ENCODE data around the gene AGFG2. TPM values are rescaled to one million over a fixed set of nuclear protein-coding genes. Genes with fewer than 3 reads are reported as not detected.
"Not testable (repeated sequence)": the region's sequence is repeated elsewhere in the genome, so short reads cannot be mapped to it uniquely, and the experiment has no call there.

The AGFG2 gene
- total RNA-seq, 1 experiment from 2014 or later: 11.9 TPM

DNA sequence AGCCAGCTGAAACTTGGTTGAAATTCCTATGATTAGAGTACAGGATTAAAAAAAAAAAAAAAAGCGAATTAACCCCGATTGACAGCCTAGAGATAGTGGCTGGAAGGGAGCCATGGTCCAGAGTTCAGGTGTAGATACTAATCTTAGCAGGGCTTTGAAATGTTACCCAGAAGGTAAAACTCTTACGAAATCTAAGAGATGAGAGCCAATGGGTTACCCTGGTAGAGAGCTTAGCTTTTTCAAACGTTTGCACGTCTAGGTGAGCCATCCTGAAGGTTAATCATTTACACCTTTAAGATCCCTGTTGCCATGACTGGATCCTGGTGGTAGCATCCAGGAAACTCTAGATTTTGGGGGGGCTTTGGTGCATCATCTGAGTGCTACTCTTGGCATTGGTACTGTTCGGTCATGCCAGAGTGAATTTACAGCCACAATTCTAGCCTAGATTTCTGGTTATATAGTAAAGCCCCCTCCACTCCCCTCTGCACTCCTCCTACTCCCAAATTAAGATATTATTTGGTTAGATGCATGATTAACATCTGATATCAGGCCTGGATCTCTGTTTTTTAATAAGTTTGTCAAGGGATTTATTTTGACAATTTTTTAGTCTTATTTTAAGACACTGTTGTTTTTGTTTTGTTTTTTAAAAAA is 1.2 kb downstream of the AGFG2 start:
- no peaks in the 10 kb centered on the region for H3K27me3 Mint-ChIP-seq (ENCODE audit: insufficient read depth, unreplicated experiment)
- H3K27ac Mint-ChIP-seq (ENCODE audit: low read depth, unreplicated experiment): no peak overlapping the region
- no TSS peak for BruUV-seq (replicated peaks)
- intact Hi-C loops (cut with micrococcal nuclease): no loop called here
- TF ChIP-seq, protein P1, sequence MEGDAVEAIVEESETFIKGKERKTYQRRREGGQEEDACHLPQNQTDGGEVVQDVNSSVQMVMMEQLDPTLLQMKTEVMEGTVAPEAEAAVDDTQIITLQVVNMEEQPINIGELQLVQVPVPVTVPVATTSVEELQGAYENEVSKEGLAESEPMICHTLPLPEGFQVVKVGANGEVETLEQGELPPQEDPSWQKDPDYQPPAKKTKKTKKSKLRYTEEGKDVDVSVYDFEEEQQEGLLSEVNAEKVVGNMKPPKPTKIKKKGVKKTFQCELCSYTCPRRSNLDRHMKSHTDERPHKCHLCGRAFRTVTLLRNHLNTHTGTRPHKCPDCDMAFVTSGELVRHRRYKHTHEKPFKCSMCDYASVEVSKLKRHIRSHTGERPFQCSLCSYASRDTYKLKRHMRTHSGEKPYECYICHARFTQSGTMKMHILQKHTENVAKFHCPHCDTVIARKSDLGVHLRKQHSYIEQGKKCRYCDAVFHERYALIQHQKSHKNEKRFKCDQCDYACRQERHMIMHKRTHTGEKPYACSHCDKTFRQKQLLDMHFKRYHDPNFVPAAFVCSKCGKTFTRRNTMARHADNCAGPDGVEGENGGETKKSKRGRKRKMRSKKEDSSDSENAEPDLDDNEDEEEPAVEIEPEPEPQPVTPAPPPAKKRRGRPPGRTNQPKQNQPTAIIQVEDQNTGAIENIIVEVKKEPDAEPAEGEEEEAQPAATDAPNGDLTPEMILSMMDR (IDR thresholded peaks at IDR 0.05; ENCODE audit: unreplicated experiment): no peak
- H3K4me3 Mint-ChIP-seq (ENCODE audit: unreplicated experiment): peak overlapping the region; percentile 81
- no peaks in the 10 kb centered on the region for H3K9me3 Mint-ChIP-seq (ENCODE audit: unreplicated experiment)
- ChIA-PET POLR2A (interaction anchor here (0.6 to 2.6 kb wide), 9 partner anchors 14 to 67 kb away, joined by 3 to 20 read pairs (median 6); partner anchors contain the start of genes FBXO24, LRCH4 and TSC22D4), CTCF (interaction anchor here (0.6 to 1.0 kb wide), 2 partner anchors 9 to 164 kb away, joined by 3 read pairs; no protein-coding TSS in a partner anchor)
- peaks cover 41% of the 10 kb centered on the region for H3K4me1 Mint-ChIP-seq (ENCODE audit: insufficient read depth, unreplicated experiment)
- DNase-seq (ENCODE audit: unreplicated experiment): no peak
- no peaks in the 10 kb centered on the region for H3K36me3 Mint-ChIP-seq (ENCODE audit: insufficient read depth, unreplicated experiment)

DNA sequence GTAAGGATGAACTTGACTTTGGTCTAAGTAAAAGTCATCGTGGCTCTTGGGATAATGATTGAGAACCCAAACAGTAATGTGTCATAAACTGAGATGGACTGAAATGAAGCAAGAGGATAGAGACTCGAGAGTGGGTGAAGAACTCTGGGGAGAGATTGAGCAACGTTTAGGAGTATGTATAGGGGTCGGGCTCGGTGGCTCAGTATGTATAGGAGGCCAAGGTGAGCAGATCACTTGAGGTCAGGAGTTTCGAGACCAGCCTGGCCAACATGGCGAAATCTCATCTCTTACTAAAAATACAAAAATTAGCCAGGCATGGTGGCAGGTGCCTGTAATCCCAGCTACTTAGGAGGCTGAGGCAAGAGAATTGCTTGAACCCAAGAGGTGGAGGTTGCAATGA is 2.3 kb downstream of the AGFG2 start:
- BruUV-seq (replicated peaks); H3K27ac Mint-ChIP-seq (ENCODE audit: low read depth, unreplicated experiment); H3K9me3 Mint-ChIP-seq (ENCODE audit: unreplicated experiment); H3K27me3 Mint-ChIP-seq (ENCODE audit: insufficient read depth, unreplicated experiment); DNase-seq (ENCODE audit: unreplicated experiment); H3K4me3 Mint-ChIP-seq (ENCODE audit: unreplicated experiment); H3K36me3 Mint-ChIP-seq (ENCODE audit: insufficient read depth, unreplicated experiment); intact Hi-C loops (cut with micrococcal nuclease): not testable (repeated sequence)
- ChIA-PET CTCF (interaction anchor here (0.5 to 2.5 kb wide), 3 partner anchors 18 to 62 kb away, joined by 3 to 23 read pairs (median 3); partner anchors contain the start of gene TSC22D4), POLR2A (interaction anchor here (0.7 kb wide), 1 partner anchor 62 kb away, joined by 3 read pairs; the partner anchor contains the start of gene TSC22D4)
- peaks cover 52% of the 10 kb centered on the region for H3K4me1 Mint-ChIP-seq (ENCODE audit: insufficient read depth, unreplicated experiment)

DNA sequence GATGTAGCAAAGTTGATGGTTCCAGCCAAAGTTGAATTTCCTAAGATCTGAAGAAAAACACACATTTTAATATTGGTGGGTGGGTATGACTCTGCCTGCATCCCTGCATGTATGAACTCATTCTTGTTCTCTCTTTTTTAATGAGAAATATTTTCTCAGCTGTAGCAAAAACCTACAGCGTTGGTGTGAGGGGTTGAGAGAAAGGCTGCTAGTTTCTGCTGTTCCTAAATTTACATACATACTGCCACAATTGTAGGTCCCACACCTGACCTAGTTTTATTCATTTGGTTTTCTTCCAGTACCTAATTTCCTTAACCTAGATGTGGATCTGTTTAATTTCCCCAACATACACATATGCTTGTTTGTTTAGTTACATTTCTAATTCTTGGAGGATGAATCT is 4.6 kb downstream of the AGFG2 start:
- DNase-seq (ENCODE audit: unreplicated experiment): no peak
- POLR2A ChIA-PET: interaction anchor here (1.5 to 3.0 kb wide), 5 partner anchors 27 to 115 kb away, joined by 5 to 17 read pairs (median 6); partner anchors contain the start of genes FBXO24, LRCH4 and ZCWPW1
- Mint-ChIP-seq H3K27me3 (ENCODE audit: insufficient read depth, unreplicated experiment) (no peaks in the 10 kb centered on the region), H3K27ac (ENCODE audit: low read depth, unreplicated experiment) (peak overlapping the region; percentile 78), H3K4me1 (ENCODE audit: insufficient read depth, unreplicated experiment) (peaks cover 59% of the 10 kb centered on the region), H3K4me3 (ENCODE audit: unreplicated experiment) (no peak overlapping the region), H3K36me3 (ENCODE audit: insufficient read depth, unreplicated experiment) (peaks cover 6% of the 10 kb centered on the region), H3K9me3 (ENCODE audit: unreplicated experiment) (no peaks in the 10 kb centered on the region)
- no TSS peak for BruUV-seq (replicated peaks)
- TF ChIP-seq, protein P1 (IDR thresholded peaks at IDR 0.05; ENCODE audit: unreplicated experiment): no peak
- intact Hi-C loops (cut with micrococcal nuclease): no loop called here
- CTCF ChIA-PET: interaction anchor here (0.7 to 2.5 kb wide), 2 partner anchors 16 to 221 kb away, joined by 3 to 23 read pairs; no protein-coding TSS in a partner anchor

DNA sequence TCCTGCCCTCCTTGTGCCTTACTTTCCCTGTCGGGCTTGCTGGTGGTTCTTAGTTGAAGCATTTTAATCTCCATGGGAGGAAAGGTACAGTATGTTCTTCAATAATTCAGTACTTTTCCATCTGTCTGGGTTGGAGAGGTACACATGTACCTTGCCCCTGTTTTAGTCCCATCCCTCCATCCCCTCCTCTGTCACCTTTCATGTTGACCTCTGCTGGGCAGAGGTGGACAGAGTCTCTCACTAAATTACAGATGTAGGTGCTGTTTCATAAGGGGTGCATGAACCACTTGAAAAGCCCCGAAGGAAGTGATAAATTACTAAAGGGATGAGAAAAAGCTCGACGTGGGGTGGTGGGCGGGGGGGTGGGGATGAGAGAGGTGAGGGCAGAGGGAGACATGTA is 5.4 kb downstream of the AGFG2 start:
- no peaks in the 10 kb centered on the region for H3K27me3 Mint-ChIP-seq (ENCODE audit: insufficient read depth, unreplicated experiment)
- intact Hi-C loops (cut with micrococcal nuclease): no loop called here
- DNase-seq (ENCODE audit: unreplicated experiment): no peak
- TF ChIP-seq, protein P1 (IDR thresholded peaks at IDR 0.05; ENCODE audit: unreplicated experiment): no peak
- no TSS peak for BruUV-seq (replicated peaks)
- peak overlapping the region; percentile 78 for H3K27ac Mint-ChIP-seq (ENCODE audit: low read depth, unreplicated experiment)
- H3K4me1 Mint-ChIP-seq (ENCODE audit: insufficient read depth, unreplicated experiment): peaks cover 56% of the 10 kb centered on the region
- POLR2A ChIA-PET: interaction anchor here (1.0 to 3.2 kb wide), 10 partner anchors 11 to 418 kb away, joined by 3 to 23 read pairs (median 6); partner anchors contain the start of genes FBXO24, LRCH4, MBLAC1 and MOSPD3
- no peaks in the 10 kb centered on the region for H3K9me3 Mint-ChIP-seq (ENCODE audit: unreplicated experiment)
- CTCF ChIA-PET: interaction anchor here (0.6 to 1.8 kb wide), 8 partner anchors 11 to 108 kb away, joined by 3 to 16 read pairs (median 4); no protein-coding TSS in a partner anchor
- peaks cover 6% of the 10 kb centered on the region for H3K36me3 Mint-ChIP-seq (ENCODE audit: insufficient read depth, unreplicated experiment)
- peak overlapping the region; percentile 1 for H3K4me3 Mint-ChIP-seq (ENCODE audit: unreplicated experiment)

All from MCF 10A (cell line).